Measurements from ENCODE around the gene VPS16.

GRCh38 chr20:2829376-2829775 lies 11.2 kb upstream of the VPS16 start:
- TF ChIP-seq, protein P1, sequence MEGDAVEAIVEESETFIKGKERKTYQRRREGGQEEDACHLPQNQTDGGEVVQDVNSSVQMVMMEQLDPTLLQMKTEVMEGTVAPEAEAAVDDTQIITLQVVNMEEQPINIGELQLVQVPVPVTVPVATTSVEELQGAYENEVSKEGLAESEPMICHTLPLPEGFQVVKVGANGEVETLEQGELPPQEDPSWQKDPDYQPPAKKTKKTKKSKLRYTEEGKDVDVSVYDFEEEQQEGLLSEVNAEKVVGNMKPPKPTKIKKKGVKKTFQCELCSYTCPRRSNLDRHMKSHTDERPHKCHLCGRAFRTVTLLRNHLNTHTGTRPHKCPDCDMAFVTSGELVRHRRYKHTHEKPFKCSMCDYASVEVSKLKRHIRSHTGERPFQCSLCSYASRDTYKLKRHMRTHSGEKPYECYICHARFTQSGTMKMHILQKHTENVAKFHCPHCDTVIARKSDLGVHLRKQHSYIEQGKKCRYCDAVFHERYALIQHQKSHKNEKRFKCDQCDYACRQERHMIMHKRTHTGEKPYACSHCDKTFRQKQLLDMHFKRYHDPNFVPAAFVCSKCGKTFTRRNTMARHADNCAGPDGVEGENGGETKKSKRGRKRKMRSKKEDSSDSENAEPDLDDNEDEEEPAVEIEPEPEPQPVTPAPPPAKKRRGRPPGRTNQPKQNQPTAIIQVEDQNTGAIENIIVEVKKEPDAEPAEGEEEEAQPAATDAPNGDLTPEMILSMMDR (optimal IDR thresholded peaks at IDR 0.05 in 1 of 3, IDR thresholded peaks at IDR 0.05 in 1 of 3, conservative IDR thresholded peaks at IDR 0.05 in 1 of 3; ENCODE audit: extremely low read depth in 1 of 3, insufficient read depth in 2 of 3, low read length in 3 of 3) = no peak
- no peak for TF ChIP-seq EZH2 (IDR thresholded peaks at IDR 0.05; ENCODE audit: low read length)

Data from keratinocyte (primary cell).